Colonic mucosa (tissue), 4 donors: ENCODE data around the gene ST7L. TPM values are rescaled to one million over a fixed set of nuclear protein-coding genes. Genes with fewer than 3 reads are reported as not detected.

Experiments used
- DNase-seq: peaks from one replicate; pipeline ENCODE4 v3.0.0-alpha.2; 2020
- H3K27ac ChIP-seq: fragments of 200-600 bp; one replicate; pipeline ENCODE4 v1.8.0; 2021
- H3K27me3 ChIP-seq: fragments of 200-600 bp; one replicate; pipeline ENCODE4 v1.8.0; 2021
- H3K36me3 ChIP-seq: fragments of 200-600 bp; one replicate; pipeline ENCODE4 v1.8.0; 2021
- H3K4me1 ChIP-seq: fragments of 200-600 bp; one replicate; pipeline ENCODE4 v1.8.0; 2021; ENCODE audit warnings: mild to moderate bottlenecking
- H3K4me3 ChIP-seq: fragments of 200-600 bp; one replicate; pipeline ENCODE4 v1.8.0; 2021
- H3K9ac ChIP-seq, 2 donors: one replicate each; pipeline ENCODE4 v1.7.0; 2013; ENCODE audit warnings: control low read depth in 2 of 2, low read depth in 2 of 2, low read length in 2 of 2
- H3K9me3 ChIP-seq: fragments of 200-600 bp; one replicate; pipeline ENCODE4 v1.8.0; 2021
- intact Hi-C: fragments of 100-400 bp; cut with DNase I; formaldehyde crosslinking; loops from one replicate; pipeline ENCODE4 v1.14.1; 2022
- total RNA-seq, 2 donors: library from RNA; stranded (reverse); fragmentation: NEBNext Ultra II Directional in 1 of 2; extraction: Animal tissue kit (Norgen Biotek cat#: 25700) in 1 of 2; gene quantifications; one replicate each; pipeline ENCODE4 v1.2.1, GENCODE V29; 2021
- TF ChIP-seq, protein P1 (sequence below): fragments of 200-600 bp; IDR thresholded peaks from one replicate; pipeline ENCODE4 v1.8.0; 2022; ENCODE audit warnings: antibody characterized with exemption, mild to moderate bottlenecking
- donor health status: healthy.
- donor health status: DM: no; HTN: no; CAD: no.
- donor health status: DM: no; HTN: no; CAD: no.

ST7L gene
- total RNA-seq, 2 donors from 2014 or later = 14.4 to 15.0 TPM

DNA sequence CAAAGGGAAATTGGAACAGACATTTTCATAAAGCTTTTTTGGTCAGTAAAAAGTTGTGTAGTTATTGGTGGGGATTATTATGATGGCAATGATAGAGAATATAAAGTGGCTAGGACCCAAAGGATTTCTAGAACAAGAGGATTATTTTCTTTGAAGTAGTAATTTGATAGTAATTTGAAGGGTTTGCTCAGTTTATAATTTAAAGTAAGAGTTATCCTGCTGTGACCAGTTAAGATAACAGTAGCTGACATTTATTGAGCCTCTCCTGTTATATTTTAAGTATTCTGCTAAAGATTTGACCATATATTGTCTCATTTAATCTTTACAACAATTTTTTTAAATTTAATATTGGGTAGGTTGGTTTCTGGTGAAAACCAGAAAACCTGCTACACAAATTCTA is 15.4 kb upstream of the ST7L start:
- no peaks in the 10 kb centered on the region for H3K9me3 ChIP-seq
- peaks cover 14% of the 10 kb centered on the region for H3K4me1 ChIP-seq
- no peak overlapping the region for H3K4me3 ChIP-seq
- H3K36me3 ChIP-seq = no peaks in the 10 kb centered on the region
- intact Hi-C loops = no loop called here
- TF ChIP-seq, protein P1, sequence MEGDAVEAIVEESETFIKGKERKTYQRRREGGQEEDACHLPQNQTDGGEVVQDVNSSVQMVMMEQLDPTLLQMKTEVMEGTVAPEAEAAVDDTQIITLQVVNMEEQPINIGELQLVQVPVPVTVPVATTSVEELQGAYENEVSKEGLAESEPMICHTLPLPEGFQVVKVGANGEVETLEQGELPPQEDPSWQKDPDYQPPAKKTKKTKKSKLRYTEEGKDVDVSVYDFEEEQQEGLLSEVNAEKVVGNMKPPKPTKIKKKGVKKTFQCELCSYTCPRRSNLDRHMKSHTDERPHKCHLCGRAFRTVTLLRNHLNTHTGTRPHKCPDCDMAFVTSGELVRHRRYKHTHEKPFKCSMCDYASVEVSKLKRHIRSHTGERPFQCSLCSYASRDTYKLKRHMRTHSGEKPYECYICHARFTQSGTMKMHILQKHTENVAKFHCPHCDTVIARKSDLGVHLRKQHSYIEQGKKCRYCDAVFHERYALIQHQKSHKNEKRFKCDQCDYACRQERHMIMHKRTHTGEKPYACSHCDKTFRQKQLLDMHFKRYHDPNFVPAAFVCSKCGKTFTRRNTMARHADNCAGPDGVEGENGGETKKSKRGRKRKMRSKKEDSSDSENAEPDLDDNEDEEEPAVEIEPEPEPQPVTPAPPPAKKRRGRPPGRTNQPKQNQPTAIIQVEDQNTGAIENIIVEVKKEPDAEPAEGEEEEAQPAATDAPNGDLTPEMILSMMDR = no peak
- no peak overlapping the region for H3K27ac ChIP-seq
- H3K9ac ChIP-seq = no peak overlapping the region
- H3K27me3 ChIP-seq = no peaks in the 10 kb centered on the region
- no peak for DNase-seq

DNA sequence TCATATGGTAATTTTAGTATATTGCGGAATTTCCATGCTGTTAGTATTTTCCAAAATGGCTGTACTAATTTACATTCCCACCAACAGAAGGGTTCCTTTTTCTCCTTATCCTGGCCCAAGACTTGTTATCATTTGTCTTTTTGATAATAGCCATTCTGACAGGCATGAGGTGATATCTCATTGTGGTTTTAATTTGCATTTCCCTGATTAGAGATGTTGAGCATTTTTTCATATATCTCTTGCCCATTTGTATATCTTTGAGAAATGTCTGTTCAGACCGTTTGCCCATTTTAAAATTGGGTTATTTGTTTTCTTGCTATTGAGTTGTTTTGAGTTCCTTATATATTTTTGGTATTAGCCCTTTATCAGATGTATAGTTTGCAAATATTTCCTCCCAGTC is 14.7 kb upstream of the ST7L start:
- peaks cover 14% of the 10 kb centered on the region for H3K4me1 ChIP-seq
- DNase-seq = no peak
- H3K9ac ChIP-seq = no peak overlapping the region
- H3K36me3 ChIP-seq = no peaks in the 10 kb centered on the region
- intact Hi-C loops = no loop called here
- TF ChIP-seq, protein P1 = no peak
- H3K4me3 ChIP-seq = no peak overlapping the region
- H3K27ac ChIP-seq = no peak overlapping the region
- H3K9me3 ChIP-seq = no peaks in the 10 kb centered on the region
- H3K27me3 ChIP-seq = no peaks in the 10 kb centered on the region

- intact Hi-C loops = no loop called here
- H3K4me3 ChIP-seq = no peak overlapping the region
- TF ChIP-seq, protein P1 = no peak
Measured at GRCh38 chr1:112629256-112629655, 10.3 kb upstream of the ST7L start.

GRCh38 chr1:112628516-112628915 is 9.6 kb upstream of the ST7L start:
- DNase-seq = no peak
- Histone ChIP-seq H3K9me3 (no peaks in the 10 kb centered on the region), H3K4me1 (no peaks in the 10 kb centered on the region), H3K36me3 (no peaks in the 10 kb centered on the region), H3K27me3 (no peaks in the 10 kb centered on the region), H3K9ac (no peak overlapping the region), H3K27ac (no peak overlapping the region), H3K4me3 (no peak overlapping the region)
- intact Hi-C loops = no loop called here
- TF ChIP-seq, protein P1 = no peak

More at GRCh38 chr1:112629256-112629655, 10.3 kb upstream of the ST7L start:
- no peak overlapping the region for H3K9ac ChIP-seq
- H3K36me3 ChIP-seq = no peaks in the 10 kb centered on the region
- H3K27me3 ChIP-seq = no peaks in the 10 kb centered on the region
- no peak for DNase-seq
- H3K4me1 ChIP-seq = no peaks in the 10 kb centered on the region
- no peak overlapping the region for H3K27ac ChIP-seq
- no peaks in the 10 kb centered on the region for H3K9me3 ChIP-seq

GRCh38 chr1:112626887-112627286 is 7.9 kb upstream of the ST7L start:
- intact Hi-C loops = no loop called here
- H3K27me3 ChIP-seq = no peaks in the 10 kb centered on the region
- no peaks in the 10 kb centered on the region for H3K9me3 ChIP-seq
- TF ChIP-seq, protein P1 = no peak
- H3K27ac ChIP-seq = no peak overlapping the region
- H3K36me3 ChIP-seq = no peaks in the 10 kb centered on the region
- H3K9ac ChIP-seq = no peak overlapping the region
- no peak overlapping the region for H3K4me3 ChIP-seq
- no peak for DNase-seq
- H3K4me1 ChIP-seq = no peaks in the 10 kb centered on the region

DNA sequence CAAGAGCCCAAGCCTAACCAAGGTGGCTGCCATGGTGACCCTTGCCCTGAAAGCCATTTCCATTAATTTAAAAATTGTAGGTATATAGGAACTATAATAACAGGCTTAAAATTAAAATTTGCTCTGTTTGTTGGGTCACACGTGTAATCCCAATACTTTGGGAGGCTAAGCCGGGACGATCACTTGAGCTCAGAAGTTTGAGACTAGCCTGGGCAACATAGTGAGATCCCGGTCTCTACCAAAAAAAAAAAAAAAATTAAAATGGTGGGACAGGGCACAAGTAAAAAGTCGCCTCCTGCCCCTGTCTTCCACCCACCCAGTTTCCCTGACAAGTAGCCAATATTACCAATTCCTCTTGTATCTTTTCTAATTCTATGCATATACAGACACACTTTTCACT is 7.3 kb upstream of the ST7L start:
- DNase-seq = no peak
- Histone ChIP-seq H3K36me3 (no peaks in the 10 kb centered on the region), H3K9ac (no peak overlapping the region), H3K27me3 (no peaks in the 10 kb centered on the region), H3K4me3 (no peak overlapping the region), H3K4me1 (peaks cover 2% of the 10 kb centered on the region), H3K27ac (no peak overlapping the region), H3K9me3 (no peaks in the 10 kb centered on the region)
- TF ChIP-seq, protein P1 = no peak
- intact Hi-C loops = no loop called here
